GM18499 (cell line): ENCODE data around the gene RGS19.

Experiments
- ATAC-seq: cut with Tn5 transposase; IDR thresholded peaks from one replicate; pipeline ENCODE4 v1.9.1; 2021; ENCODE audit warnings: moderate number of reproducible peaks; ENCODE audit not compliant: insufficient read depth, unreplicated experiment

RGS19 gene

DNA sequence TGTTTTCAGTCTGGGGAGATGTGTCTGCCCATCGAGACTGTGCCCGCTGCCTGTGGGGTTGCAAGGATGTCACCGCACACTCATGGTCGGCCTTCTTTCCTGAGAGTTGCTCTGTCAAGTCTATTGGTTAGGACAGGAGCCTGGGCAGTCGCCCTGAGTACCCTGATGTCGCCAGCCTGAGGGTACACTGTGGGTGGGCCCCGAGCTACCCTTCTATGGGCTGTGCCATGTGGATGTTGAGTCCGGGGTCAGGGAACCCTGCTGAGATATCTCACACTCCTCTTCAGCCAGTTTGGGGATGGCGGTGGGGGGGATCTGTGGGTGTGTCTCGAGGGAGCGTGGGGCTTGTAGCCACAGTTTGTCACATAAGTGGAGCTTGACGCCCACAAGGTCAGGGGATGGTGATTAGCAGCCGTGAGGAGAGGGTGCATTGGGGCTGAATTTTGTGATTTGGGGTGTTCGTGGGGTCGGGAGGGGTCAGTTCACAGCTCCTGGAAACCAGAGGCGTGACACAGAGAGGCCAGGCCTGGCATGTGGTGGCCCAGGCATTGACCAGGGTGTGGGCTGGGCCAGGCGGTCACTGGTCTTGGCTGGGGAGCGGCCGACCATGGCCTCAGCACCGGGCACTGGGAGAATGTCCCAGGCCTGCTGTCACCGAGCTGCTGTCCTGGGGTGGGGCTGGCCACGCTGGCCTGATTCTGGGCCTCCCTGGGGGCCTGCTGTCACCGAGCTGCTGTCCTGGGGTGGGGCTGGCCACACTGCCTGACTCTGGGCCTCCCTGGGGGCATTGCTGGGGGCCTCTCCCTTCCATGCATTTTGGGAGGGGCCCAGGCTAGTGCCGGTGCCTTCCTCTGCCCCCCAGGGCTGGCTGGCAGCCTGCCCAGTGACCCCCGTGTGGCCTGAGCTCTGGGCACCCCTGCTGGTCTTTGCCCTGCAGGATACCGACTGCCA is 29.7 kb upstream of the RGS19 start:
- no peak for ATAC-seq

DNA sequence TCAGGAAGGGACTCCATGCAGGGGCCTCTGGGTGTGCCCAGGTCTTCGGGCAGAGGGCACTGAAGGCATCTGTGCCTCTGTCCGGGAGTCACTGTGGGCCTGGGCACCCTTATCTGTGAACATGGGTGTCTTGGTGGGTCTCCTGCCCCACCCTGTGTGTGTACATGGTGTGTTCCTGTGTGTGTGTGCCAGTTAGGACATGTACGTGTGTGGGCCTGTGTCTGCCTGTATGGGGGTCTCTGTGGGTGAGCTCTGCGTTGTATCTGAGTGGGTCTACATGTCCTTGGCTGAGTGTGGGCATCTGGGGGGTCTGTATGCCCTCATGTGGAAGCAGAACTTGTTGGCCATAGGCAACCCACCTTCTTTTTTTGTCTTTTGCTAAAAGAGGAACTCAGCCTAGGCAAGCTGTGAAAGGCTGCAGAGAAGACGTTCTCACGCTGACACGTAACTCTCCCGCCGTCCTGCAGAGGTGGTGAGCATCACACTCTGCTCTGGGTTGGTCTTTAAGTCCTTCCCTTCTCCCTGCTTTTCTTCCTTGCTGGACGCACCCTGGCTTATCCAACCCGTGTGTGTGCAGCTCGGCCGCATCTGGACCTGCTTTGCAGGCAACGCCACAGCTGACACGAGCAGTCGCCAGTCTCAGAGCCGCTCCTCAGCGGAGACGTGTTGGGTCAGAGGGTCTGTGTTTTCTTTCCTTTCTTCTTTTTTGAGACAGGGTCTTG is 28.6 kb upstream of the RGS19 start:
- ATAC-seq = no peak

DNA sequence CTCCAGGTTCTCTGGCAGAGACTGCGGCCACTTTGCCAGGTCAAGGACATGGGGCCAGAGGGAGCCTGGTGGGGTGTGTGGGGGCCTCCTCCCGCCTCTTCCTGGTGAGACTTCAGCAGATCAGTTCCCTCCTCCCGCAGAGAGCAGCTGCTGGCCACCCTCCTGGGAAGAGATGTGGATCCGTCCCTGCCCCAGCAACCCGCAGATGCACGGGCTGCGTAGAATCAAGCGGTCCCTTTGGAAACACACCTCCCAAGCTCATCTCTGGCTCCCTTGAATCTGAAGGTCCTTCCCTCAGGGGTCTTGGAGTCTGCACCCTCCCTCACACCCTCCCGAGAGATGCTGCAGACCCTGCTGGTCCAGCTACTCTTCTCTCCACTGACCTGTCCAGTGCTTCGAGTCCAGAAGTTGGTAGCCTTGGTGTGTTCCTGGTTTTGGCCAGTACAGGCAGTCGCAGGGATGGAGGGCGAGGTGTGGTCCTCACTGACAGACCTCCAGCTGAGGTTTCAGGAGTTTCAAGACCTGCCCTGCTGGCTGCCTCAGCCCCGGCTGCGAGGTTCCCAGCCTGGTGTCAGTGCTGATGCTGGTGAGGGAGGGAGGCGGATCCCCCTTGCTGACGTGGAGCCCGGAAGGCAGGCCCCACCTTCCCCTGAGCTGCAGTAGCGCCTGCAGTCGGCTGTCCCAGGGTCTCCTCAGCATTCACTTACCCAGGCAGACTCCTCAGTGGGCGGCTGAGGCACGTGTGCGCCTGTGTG is 27.8 kb upstream of the RGS19 start, which contains the start of gene NPBWR2:
Gene NPBWR2, minus strand, starts transcription at position 585 of the 755 bp plus-strand sequence. CDS start 734 bp downstream, outside the sequence.
- no peak for ATAC-seq

DNA sequence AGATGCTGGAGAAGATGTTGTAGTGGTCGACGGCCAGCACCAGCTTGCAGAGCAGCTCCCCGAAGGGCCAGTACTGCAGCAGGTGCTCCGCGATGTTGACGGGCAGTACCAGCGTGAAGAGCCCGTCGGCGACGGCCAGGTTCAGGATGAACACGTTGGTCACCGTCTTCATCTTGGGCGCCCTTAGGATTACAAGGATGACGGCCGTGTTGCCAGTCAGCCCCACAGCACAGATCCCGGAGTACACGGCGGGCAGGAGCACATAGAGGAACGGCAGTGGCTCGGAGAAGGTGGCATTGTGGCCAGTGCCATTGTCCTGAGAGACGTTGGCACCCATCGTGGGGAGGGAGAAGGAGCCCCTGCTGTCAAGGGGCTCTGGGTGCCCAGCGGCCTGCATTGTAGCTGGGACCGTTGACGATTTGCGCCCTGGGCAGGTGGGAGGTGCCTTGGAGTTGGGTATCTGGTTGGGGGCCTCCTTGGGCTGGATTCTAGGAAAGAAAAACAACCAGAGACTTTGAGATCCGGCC is 27.2 kb upstream of the RGS19 start:
- ATAC-seq = no peak

DNA sequence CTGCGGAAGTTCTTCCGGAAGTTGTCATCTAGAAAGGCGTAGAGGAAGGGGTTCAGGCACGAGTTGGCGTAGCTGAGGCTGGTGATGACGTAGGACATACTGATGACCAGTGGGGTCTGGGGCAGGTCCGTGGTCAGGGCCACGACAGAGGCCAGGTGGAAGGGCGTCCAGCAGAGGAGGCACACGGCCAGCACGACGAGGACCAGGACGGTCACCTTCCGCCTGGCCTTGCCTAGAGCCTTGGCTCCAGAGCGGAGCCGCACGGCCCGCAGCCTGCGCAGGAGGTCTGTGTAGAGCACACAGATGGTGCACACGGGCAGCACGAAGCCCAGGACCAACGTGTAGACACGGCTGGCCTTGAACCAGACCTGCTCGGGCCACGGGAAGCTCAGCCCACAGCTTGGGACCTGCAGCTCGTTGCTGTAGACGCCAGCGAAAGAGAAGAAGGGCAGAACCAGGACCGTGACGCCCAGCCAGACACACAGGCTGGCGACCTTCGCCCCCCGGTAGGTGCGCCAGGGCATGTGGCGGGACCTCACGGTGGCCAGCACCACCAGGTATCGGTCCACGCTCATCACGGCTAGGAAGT is 26.6 kb upstream of the RGS19 start:
- ATAC-seq = no peak

DNA sequence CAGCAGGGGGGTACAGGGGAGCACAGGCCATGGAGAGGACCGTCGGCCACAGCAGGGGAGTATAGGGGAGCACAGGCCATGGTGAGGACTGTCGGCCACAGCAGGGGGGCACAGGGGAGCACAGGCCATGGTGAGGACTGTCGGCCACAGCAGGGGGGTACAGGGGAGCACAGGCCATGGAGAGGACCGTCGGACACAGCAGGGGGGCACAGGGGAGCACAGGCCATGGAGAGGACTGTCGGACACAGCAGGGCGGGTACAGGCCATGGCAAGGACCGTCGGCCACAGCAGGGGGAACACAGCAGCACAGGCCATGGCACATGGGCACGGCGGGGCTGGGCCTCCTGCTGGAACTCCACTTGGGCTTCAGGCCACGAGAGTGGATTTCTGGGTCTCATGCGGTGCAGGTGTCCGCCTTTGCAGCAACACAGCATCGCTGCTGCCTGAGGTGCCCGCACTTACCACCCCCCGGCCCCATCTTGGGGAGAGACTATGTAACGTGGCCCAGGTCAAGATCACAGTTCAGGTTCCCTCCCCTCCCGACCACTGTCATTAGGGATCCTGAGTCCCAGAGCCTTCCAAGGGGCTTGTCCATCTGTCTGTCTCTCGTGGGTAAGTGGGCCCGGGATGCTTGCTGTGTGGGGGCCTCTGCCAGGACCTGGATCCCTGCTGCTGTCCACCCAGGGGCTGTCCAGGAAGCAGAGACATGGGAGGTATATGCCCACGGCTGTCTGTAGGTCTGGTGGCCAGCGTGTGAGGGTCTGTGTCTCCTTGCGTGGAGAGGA is 25.5 kb upstream of the RGS19 start:
- ATAC-seq = no peak

DNA sequence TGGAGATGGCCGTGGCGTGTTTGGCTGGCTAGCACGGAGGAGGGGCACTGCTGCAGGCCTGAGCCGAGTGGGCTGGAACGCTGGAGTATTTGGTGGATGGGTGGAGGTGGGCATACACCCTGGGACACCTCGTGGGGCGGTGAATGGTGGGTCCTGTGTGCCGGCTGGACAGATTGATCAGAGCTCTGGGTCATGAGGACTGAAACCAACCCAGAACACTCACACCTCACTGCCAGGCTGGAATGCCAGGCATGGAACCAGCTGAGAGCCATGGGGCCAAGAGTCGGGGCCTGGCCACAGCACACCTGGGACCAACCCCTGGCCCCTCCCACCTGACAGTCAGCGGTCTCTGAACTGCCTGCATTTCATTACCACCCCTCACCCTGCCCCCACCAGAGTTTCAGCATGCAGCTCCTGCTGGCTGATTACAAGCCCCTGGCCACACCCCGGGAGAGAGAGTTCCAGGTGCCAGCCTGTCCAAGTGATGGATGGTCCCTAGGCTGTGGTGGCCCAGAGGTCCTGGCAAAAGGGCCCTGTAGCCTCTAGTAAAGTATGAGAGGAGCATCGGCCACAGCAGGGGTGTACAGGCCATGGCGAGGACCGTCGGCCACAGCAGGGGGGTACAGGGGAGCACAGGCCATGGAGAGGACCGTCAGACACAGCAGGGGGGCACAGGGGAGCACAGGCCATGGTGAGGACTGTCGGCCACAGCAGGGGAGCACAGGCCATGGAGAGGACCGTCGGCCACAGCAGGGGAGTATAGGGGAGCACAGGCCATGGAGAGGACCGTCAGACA is 24.8 kb upstream of the RGS19 start:
- ATAC-seq = no peak

DNA sequence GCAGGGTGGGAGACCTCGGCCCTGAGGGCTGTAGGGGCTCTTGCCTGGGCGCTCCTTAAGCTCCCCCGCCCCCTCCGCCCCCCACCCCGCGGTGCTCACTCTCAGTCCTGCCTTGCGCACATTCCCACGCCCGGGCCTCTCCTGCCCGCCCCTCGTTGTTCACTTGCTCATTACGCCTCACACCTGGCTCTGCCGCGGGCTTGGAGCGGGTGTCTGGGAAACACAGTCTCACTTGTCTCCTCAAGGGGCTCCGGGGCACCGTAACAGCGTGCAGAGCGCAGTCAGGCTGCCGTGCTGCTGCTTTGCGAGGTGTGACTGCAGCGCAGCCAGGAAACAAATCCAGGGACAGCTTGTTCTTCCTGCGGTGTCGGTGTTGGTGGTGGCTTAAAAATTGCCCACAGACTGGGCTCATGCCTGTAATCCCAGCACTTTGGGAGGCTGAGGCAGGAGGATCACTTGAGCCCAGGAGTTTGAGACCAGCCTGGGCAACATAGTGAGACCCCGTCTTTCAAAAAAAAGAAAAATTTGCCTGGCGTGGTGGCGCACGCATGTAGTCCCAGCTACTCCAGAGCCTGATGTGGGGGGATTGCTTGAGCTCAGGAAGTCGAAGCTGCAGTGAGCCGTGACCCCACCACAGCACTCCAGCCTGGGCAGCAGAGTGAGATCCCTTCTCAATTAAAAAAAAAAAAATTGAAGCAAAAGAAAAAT is 23.5 kb upstream of the RGS19 start:
- ATAC-seq = no peak

DNA sequence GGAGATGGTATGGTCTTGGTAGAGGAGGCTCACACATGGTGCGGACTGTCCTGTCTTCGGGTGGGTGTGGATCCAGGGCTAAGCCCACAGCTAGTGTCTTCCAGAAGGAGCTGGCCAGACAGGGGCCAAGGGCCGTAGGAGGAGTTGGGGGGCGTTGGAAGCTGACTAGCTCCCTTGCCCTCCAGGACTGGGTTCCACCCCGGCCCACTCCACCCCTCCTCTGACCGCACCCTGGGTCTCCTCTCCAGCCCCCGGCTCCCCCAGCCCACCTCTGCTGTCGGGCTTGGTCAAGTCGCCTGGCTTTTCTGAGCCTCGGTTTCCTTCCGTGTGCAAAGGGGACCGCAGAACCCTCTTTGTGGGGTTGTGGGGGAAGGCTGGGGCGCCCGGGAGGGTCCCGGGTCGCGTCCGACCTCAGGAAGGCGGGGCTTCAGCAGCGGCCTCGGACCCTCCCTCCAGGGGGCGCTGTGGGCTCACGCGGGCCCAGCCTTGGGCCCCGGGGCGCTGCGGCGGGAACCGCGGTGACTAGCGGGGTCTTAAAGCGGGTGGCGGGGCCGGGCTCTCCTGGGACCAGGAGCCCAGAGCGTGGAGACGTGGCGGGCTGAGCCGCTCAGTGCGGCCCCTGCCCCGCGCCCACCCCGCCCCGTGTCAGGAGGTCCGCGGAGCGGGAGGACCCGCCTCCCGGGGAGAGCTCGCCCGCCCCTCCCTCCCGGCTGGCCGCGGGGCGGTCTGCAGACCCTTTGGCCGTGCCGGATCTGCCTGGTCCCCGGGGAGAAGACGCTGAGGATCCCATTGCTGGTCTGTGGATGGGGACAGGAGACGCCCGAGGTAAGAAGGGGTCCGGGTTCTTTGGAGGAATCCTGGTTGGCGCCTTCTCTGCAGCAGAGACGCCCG is 22.7 kb upstream of the RGS19 start:
- no peak for ATAC-seq

DNA sequence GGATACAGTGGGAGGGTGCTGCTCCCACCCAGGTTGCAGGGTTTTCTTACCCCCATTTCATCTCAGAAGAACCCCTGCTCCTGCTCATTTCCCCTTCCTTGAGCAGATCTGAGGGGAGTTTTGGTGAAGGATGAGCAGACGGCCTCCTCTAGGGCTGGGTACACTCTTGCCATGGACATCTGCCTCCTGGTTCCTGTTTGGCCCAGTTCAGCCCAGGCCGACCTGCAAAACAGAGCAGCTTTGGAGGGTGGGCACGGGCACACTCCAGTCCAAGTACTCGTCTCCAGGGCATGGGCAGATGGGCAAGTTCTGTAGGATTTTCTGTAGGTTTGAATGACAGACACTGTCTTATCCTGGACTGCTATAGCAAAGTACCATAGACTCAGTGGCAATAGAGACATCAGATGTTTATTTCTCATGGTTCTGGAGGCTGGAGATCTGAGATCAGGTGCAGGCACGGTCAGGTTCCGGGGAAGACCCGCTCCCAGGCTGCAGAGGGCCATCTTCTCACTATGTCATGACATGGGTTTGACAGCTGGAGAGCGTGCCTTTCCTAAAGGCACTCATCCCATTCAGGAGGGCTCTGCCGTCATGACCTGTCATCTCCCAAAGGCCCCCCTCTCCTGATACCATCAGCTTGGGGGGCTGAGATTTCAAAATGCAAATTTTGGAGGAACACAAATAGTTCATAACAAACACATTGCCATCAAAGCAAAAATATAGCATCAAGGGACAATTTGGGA is 21.8 kb upstream of the RGS19 start:
- ATAC-seq = no peak

DNA sequence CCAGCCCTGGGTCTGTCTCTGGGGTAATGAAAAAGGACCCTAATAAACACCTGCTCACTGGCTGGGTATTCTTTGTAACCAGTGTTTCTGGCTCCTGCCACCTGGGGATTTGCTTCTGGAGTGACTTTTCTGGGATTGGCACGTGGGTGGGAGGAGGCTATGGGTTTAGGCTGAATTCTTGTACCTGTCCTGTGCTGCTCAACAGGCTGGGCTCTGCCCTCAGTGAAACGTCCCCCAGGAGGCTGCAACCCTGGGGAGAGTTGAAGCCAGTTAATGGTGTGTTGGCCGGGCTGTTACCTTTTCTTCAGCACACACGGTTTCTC is 21.2 kb upstream of the RGS19 start:
- ATAC-seq = no peak

DNA sequence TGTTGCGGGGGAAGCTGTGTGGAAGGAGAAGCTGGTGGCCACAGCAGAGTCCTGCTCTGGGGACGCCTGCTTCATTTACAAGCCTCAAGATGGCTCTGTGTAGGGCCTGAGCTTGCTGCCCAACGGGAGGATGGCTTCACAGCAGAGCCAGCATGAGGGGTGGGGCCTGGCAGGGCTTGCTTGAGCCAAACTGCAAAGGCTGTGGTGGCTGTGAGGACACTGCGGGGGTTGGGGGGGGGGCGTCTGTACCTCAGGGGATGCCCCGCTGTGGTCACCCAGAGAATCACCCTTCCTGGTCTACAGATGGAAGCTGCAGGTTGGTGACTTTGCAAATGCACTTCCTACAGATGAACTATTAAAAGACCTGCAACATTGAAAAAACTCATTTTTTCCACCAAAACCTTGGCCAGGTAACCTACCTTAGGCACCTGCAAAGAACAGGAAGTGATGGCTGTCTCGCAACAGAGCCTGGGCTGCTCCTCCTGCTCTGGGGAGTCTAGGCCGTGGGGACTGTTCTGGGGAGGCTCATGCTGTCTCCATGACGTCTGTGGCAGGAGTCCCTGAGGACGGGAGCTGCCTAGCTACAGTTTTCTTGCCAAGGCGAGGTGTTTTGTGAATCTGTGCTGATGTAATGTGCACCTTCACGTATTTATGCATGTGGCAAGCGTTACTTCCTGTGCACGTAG is 20.7 kb upstream of the RGS19 start:
- no peak for ATAC-seq

DNA sequence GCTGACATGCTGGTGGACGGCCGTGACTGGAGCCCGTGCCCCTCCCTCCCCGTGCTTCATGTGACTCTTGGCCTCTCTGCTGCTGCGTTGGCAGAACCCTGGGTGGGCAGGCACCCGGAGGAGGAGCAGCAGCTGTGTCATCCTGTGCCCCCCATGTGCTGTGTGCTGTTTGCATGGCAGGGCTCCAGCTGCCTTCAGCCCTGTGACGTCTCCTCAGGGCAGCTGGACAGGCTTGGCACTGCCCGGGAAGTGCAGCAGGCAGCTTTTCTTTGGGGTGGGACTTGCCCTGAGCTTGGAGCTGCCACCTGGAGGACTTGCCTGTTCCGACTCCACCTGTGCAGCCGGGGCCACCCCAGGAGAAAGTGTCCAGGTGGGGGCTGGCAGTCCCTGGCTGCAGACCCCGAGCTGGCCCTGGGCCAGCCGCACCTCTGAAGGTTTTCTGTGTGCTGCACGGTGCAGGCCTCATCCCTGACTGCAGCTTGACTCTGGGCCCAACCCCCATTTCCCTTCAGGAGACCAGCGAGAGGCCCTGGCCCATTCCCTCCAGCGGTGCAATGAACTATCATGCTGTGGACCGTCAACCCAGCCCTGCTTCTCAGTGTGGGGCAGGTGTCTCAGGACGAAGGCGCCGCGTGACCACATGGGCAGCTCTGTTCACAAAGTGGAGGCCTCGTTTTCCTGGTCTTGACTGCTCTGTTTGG is 19.9 kb upstream of the RGS19 start:
- ATAC-seq = no peak

DNA sequence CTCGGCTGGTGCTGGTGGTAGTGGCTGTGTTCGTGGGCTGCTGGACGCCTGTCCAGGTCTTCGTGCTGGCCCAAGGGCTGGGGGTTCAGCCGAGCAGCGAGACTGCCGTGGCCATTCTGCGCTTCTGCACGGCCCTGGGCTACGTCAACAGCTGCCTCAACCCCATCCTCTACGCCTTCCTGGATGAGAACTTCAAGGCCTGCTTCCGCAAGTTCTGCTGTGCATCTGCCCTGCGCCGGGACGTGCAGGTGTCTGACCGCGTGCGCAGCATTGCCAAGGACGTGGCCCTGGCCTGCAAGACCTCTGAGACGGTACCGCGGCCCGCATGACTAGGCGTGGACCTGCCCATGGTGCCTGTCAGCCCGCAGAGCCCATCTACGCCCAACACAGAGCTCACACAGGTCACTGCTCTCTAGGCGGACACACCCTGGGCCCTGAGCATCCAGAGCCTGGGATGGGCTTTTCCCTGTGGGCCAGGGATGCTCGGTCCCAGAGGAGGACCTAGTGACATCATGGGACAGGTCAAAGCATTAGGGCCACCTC is 19.2 kb upstream of the RGS19 start:
- ATAC-seq = no peak

DNA sequence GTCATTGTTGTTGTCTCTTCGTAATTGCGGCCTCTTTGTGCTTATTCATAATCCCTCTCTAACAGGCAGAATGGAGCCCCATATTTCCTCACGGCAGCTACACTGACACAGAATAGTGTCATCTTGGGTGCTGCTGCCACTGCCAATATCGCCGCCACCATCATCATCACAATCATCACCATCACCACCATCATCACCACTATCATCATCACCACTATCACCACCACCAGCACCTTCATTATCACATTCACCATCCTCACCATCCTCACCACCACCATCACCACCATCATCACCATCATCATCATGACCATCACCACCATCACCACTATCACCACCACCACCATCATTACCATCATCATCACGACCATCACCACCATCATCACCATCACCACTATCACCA is 17.2 kb upstream of the RGS19 start:
- ATAC-seq = no peak
